ENCODE measurements around the gene ZFP28. TPM values are rescaled to one million over a fixed set of nuclear protein-coding genes. Genes with fewer than 3 reads are reported as not detected.
A peak's percentile ranks its signal among the peaks of the same experiment; 100 is the strongest.

The ZFP28 gene
- total and polyA plus RNA-seq, 2 experiments from 2014 or later: 5.1 to 5.8 TPM

GRCh38 chr19:56577719-56578602, 39.2 kb downstream of the ZFP28 start:
- no peaks in the 10 kb centered on the region for H3K79me2 ChIP-seq (ENCODE audit: insufficient read depth)
- H4K20me1 ChIP-seq (ENCODE audit: insufficient read depth): no peaks in the 10 kb centered on the region
- H3F3A ChIP-seq (ENCODE audit: insufficient read depth): peaks cover 17% of the 10 kb centered on the region
- H2AFZ ChIP-seq: no peak overlapping the region
- H3K4me2 ChIP-seq (ENCODE audit: unreplicated experiment): no peak overlapping the region
- H3K36me3 ChIP-seq (ENCODE audit: low read depth): peaks cover 73% of the 10 kb centered on the region
- H3K9ac ChIP-seq: no peak overlapping the region
- WGBS, 2 experiments (ENCODE audit: low coverage in 1 of 2, low lambda C conversion rate in 2 of 2, missing lambda C conversion rate in 2 of 2): 97% methylated on average over 11 of the region's 11 CpGs
- TF ChIP-seq EZH2phosphoT487 (IDR thresholded peaks at IDR 0.05; ENCODE audit: insufficient read depth, low read depth) (no peak), EZH2 (IDR thresholded peaks at IDR 0.05; ENCODE audit: insufficient read depth, poor library complexity, severe bottlenecking) (no peak)
- H3K9me3 ChIP-seq (ENCODE audit: low read depth): peaks cover 52% of the 10 kb centered on the region
- H3K27me3 ChIP-seq (replicated peaks; ENCODE audit: insufficient read depth): no peaks in the 10 kb centered on the region
- H3K27ac ChIP-seq: no peak overlapping the region
- DNase-seq: no peak
- H3K4me1 ChIP-seq (ENCODE audit: insufficient read depth): no peaks in the 10 kb centered on the region
- in situ Hi-C loops (cut with MboI): no loop called here
- H3K9me2 ChIP-seq (ENCODE audit: insufficient read depth): no peaks in the 10 kb centered on the region
- H3K4me3 ChIP-seq: no peak overlapping the region

- Histone ChIP-seq H3K4me1 (ENCODE audit: insufficient read depth) (0 out of 2 replicates have a peak, but pooled peaks cover 4% of the 10 kb centered on the region), H3K4me3 (peak overlapping the region; percentile 89), H3K9me2 (ENCODE audit: insufficient read depth) (no peaks in the 10 kb centered on the region), H3K27me3 (replicated peaks; ENCODE audit: insufficient read depth) (no peaks in the 10 kb centered on the region), H3K4me2 (ENCODE audit: unreplicated experiment) (no peak overlapping the region), H3K79me2 (ENCODE audit: insufficient read depth) (peaks cover 43% of the 10 kb centered on the region), H4K20me1 (ENCODE audit: insufficient read depth) (0 out of 2 replicates have a peak, but pooled peaks cover 3% of the 10 kb centered on the region), H3K27ac (no peak overlapping the region), H2AFZ (peak overlapping the region; percentile 88), H3K36me3 (ENCODE audit: low read depth) (0 out of 2 replicates have a peak, but pooled peaks cover 6% of the 10 kb centered on the region), H3F3A (ENCODE audit: insufficient read depth) (no peaks in the 10 kb centered on the region), H3K9ac (peak overlapping the region; percentile 83; the same call in 1 of the 2 replicates), H3K9me3 (ENCODE audit: low read depth) (no peaks in the 10 kb centered on the region)
- 47 to 100% methylated on average over 1 to 4 of the region's 4 CpGs for WGBS, 2 experiments (ENCODE audit: low coverage in 1 of 2, low lambda C conversion rate in 2 of 2, missing lambda C conversion rate in 2 of 2)
- TF ChIP-seq EZH2 (IDR thresholded peaks at IDR 0.05; ENCODE audit: insufficient read depth, poor library complexity, severe bottlenecking): no peak
- no peak for TF ChIP-seq EZH2phosphoT487 (IDR thresholded peaks at IDR 0.05; ENCODE audit: insufficient read depth, low read depth)
- no peak for DNase-seq
- in situ Hi-C loops (cut with MboI): no loop called here
These were observed 55.7 kb downstream of the ZFP28 start for GRCh38 chr19:56594446-56594782.

- Histone ChIP-seq H2AFZ (peak within 1 kb of the TSS; percentile 88), H3K27ac (no peak within 1 kb of the TSS), H3K4me3 (peak within 1 kb of the TSS; percentile 89), H3K9me3 (ENCODE audit: low read depth) (no peaks in the 10 kb centered on the region), H3K36me3 (ENCODE audit: low read depth) (0 out of 2 replicates have a peak, but pooled peaks cover 6% of the 10 kb centered on the region), H3K4me2 (ENCODE audit: unreplicated experiment) (peak within 1 kb of the TSS; percentile 67), H3F3A (ENCODE audit: insufficient read depth) (no peaks in the 10 kb centered on the region), H4K20me1 (ENCODE audit: insufficient read depth) (0 out of 2 replicates have a peak, but pooled peaks cover 3% of the 10 kb centered on the region), H3K4me1 (ENCODE audit: insufficient read depth) (0 out of 2 replicates have a peak, but pooled peaks cover 4% of the 10 kb centered on the region), H3K9ac (peak within 1 kb of the TSS; percentile 83), H3K27me3 (replicated peaks; ENCODE audit: insufficient read depth) (no peaks in the 10 kb centered on the region), H3K79me2 (ENCODE audit: insufficient read depth) (peaks cover 46% of the 10 kb centered on the region), H3K9me2 (ENCODE audit: insufficient read depth) (no peaks in the 10 kb centered on the region)
- DNase-seq: peak; percentile 93
- TF ChIP-seq EZH2 (IDR thresholded peaks at IDR 0.05; ENCODE audit: insufficient read depth, poor library complexity, severe bottlenecking): no peak
- no peak for TF ChIP-seq EZH2phosphoT487 (IDR thresholded peaks at IDR 0.05; ENCODE audit: insufficient read depth, low read depth)
- in situ Hi-C loops (cut with MboI): no loop called here
- 1 to 6% methylated on average over 47 to 52 of the region's 52 CpGs for WGBS, 2 experiments (ENCODE audit: low coverage in 1 of 2, low lambda C conversion rate in 2 of 2, missing lambda C conversion rate in 2 of 2)
These were observed 56.2 kb downstream of the ZFP28 start, which contains the start of gene ZNF71 for GRCh38 chr19:56594783-56595547. TSS of gene ZNF71 (plus strand) at chr19:56595302. CDS start at chr19:56601559, 6,257 bp downstream.

- DNase-seq: no peak
- Histone ChIP-seq H3K4me2 (ENCODE audit: unreplicated experiment) (peak overlapping the region; percentile 67), H3K4me3 (peak overlapping the region; percentile 89), H3K79me2 (ENCODE audit: insufficient read depth) (peaks cover 48% of the 10 kb centered on the region), H3K36me3 (ENCODE audit: low read depth) (0 out of 2 replicates have a peak, but pooled peaks cover 6% of the 10 kb centered on the region), H3K9me3 (ENCODE audit: low read depth) (no peaks in the 10 kb centered on the region), H4K20me1 (ENCODE audit: insufficient read depth) (0 out of 2 replicates have a peak, but pooled peaks cover 3% of the 10 kb centered on the region), H3K27ac (no peak overlapping the region), H3K9ac (peak overlapping the region; percentile 83), H3K27me3 (replicated peaks; ENCODE audit: insufficient read depth) (no peaks in the 10 kb centered on the region), H3K4me1 (ENCODE audit: insufficient read depth) (0 out of 2 replicates have a peak, but pooled peaks cover 4% of the 10 kb centered on the region), H2AFZ (peak overlapping the region; percentile 88), H3K9me2 (ENCODE audit: insufficient read depth) (no peaks in the 10 kb centered on the region), H3F3A (ENCODE audit: insufficient read depth) (no peaks in the 10 kb centered on the region)
- TF ChIP-seq EZH2 (IDR thresholded peaks at IDR 0.05; ENCODE audit: insufficient read depth, poor library complexity, severe bottlenecking) (no peak), EZH2phosphoT487 (IDR thresholded peaks at IDR 0.05; ENCODE audit: insufficient read depth, low read depth) (no peak)
- in situ Hi-C loops (cut with MboI): no loop called here
- 0 to 2% methylated on average over 2 to 4 of the region's 4 CpGs for WGBS, 2 experiments (ENCODE audit: low coverage in 1 of 2, low lambda C conversion rate in 2 of 2, missing lambda C conversion rate in 2 of 2)
These were observed 56.8 kb downstream of the ZFP28 start for GRCh38 chr19:56595548-56595899.

All from GM23248 (cell line).